Activated CD4-positive, alpha-beta T cell treated with anti-CD3 and anti-CD28 coated beads, Interleukin-10, Interleukin-2, amounts not matched to agents 100 ng/mL and 50 ng/mL, durations not matched to agents 16 hours and 8 hours (primary cell): ENCODE data around the gene CCNE1.
A peak's percentile ranks its signal among the peaks of the same experiment; 100 is the strongest.
"Not testable (repeated sequence)": the region's sequence is repeated elsewhere in the genome, so short reads cannot be mapped to it uniquely, and the experiment has no call there.

Experiments used
- DNase-seq: peaks from one replicate; pipeline ENCODE4 v3.0.0-alpha.2; 2020

Gene CCNE1

GRCh38 chr19:29819300-29819699 is 7.5 kb downstream of the CCNE1 start:
- no peak for DNase-seq

- no peak for DNase-seq
Observed at GRCh38 chr19:29819986-29820385, 8.2 kb downstream of the CCNE1 start.

GRCh38 chr19:29823581-29824330 is 12.0 kb downstream of the CCNE1 start:
- no peak for DNase-seq

GRCh38 chr19:29825263-29825662 is 13.5 kb downstream of the CCNE1 start:
- DNase-seq: not testable (repeated sequence)

GRCh38 chr19:29831041-29831548 is 19.3 kb downstream of the CCNE1 start:
- peak; percentile 87 for DNase-seq

- DNase-seq: no peak
Observed at GRCh38 chr19:29831686-29832085, 19.9 kb downstream of the CCNE1 start.

- no peak for DNase-seq
Observed at GRCh38 chr19:29832801-29833200, 21.0 kb downstream of the CCNE1 start.

- DNase-seq: no peak
Observed at GRCh38 chr19:29833614-29834261, 21.9 kb downstream of the CCNE1 start.

- DNase-seq: no peak
Observed at GRCh38 chr19:29834991-29835846, 23.4 kb downstream of the CCNE1 start.

- peak; percentile 91 for DNase-seq
Observed at GRCh38 chr19:29836409-29836825, 24.6 kb downstream of the CCNE1 start.

- peak; percentile 70 for DNase-seq
Observed at GRCh38 chr19:29837448-29837981, 25.7 kb downstream of the CCNE1 start.

GRCh38 chr19:29837996-29838395 is 26.2 kb downstream of the CCNE1 start:
- no peak for DNase-seq

- no peak for DNase-seq
Observed at GRCh38 chr19:29840066-29840950, 28.5 kb downstream of the CCNE1 start.

- no peak for DNase-seq
Observed at GRCh38 chr19:29841209-29841558, 29.4 kb downstream of the CCNE1 start.

GRCh38 chr19:29841559-29842367 is 30.0 kb downstream of the CCNE1 start:
- no peak for DNase-seq

GRCh38 chr19:29842471-29843179 is 30.8 kb downstream of the CCNE1 start:
- DNase-seq: no peak

GRCh38 chr19:29843180-29844051 is 31.6 kb downstream of the CCNE1 start:
- no peak for DNase-seq

- peak; percentile 95 for DNase-seq
Observed at GRCh38 chr19:29844891-29845573, 33.2 kb downstream of the CCNE1 start.
